Natural killer cell (primary cell): ENCODE measurements around the gene KLK6. TPM values are rescaled to one million over a fixed set of nuclear protein-coding genes. Genes with fewer than 3 reads are reported as not detected.

Experiments
- ATAC-seq, 3 donors: fragments of 150-1000 bp in 2 of 3; fragments of 200-7000 bp in 1 of 3; cut with Tn5 transposase; 1 replicate in 1 of 3; 2 replicates in 2 of 3; pipeline ENCODE4 v1.10.0; 2021; ENCODE audit warnings: mild to moderate bottlenecking in 2 of 3, moderate library complexity in 2 of 3
- DNase-seq, 2 donors: peaks; one replicate each; pipeline versions ENCODE4 v3.0.0 to v3.0.0-alpha.2; 2013 to 2021; ENCODE audit warnings: mixed read lengths in 1 of 2
- H3K27ac ChIP-seq: one replicate; pipeline ENCODE4 v1.5.1; 2013; ENCODE audit warnings: mild to moderate bottlenecking, low read length
- H3K27me3 ChIP-seq: one replicate; pipeline ENCODE4 v1.6.1; 2013; ENCODE audit warnings: low read length; ENCODE audit not compliant: control insufficient read depth, insufficient read depth
- H3K36me3 ChIP-seq: one replicate; pipeline ENCODE4 v1.6.1; 2013; ENCODE audit warnings: low read length; ENCODE audit not compliant: control insufficient read depth, insufficient read depth
- H3K4me1 ChIP-seq: one replicate; pipeline ENCODE4 v1.6.1; 2013; ENCODE audit warnings: low read length; ENCODE audit not compliant: control insufficient read depth, insufficient read depth
- H3K4me3 ChIP-seq: one replicate; pipeline ENCODE4 v1.5.1; 2013; ENCODE audit warnings: low read length
- H3K9me3 ChIP-seq: one replicate; pipeline ENCODE4 v1.6.1; 2013; ENCODE audit warnings: low read length; ENCODE audit not compliant: control insufficient read depth, insufficient read depth
- H3K27ac Mint-ChIP-seq, 2 donors: one replicate each; pipeline ENCODE4 v1.8.0; 2022; ENCODE audit warnings: mild to moderate bottlenecking in 2 of 2, mixed read lengths in 2 of 2, moderate library complexity in 1 of 2
- H3K27me3 Mint-ChIP-seq, 2 donors: one replicate each; pipeline ENCODE4 v1.8.0; 2022; ENCODE audit warnings: low read depth in 2 of 2, mixed read lengths in 2 of 2
- H3K36me3 Mint-ChIP-seq: one replicate; pipeline ENCODE4 v1.8.0; 2022; ENCODE audit warnings: mixed read lengths
- H3K4me1 Mint-ChIP-seq, 2 donors: one replicate each; pipeline ENCODE4 v1.8.0; 2022; ENCODE audit warnings: mixed read lengths in 2 of 2
- H3K4me3 Mint-ChIP-seq: one replicate; pipeline ENCODE4 v1.8.0; 2022; ENCODE audit warnings: mild to moderate bottlenecking, moderate library complexity, mixed read lengths
- H3K9me3 Mint-ChIP-seq, 2 donors: one replicate each; pipeline ENCODE4 v1.8.0; 2022; ENCODE audit warnings: mixed read lengths in 2 of 2
- WGBS: methylation state at CpG from one replicate; pipeline ENCODE4 v1.1.7; 2013; ENCODE audit warnings: missing lambda C conversion rate; ENCODE audit not compliant: insufficient coverage; 5-methylcytosine and 5-hydroxymethylcytosine counted together
- intact Hi-C: fragments of 100-400 bp; cut with micrococcal nuclease; formaldehyde crosslinking; loops from one replicate; pipeline ENCODE4 v1.14.2; 2022
- total RNA-seq, 4 donors: library from RNA; stranded (reverse); fragments of 120-200 nt in 1 of 4; gene quantifications; one replicate each; pipeline versions ENCODE4 v1.2.3 to v1.2.4, GENCODE V29; 2013 to 2022
- TF ChIP-seq, protein P1 (sequence below): fragments of 200-600 bp; IDR thresholded peaks from one replicate; pipeline ENCODE4 v1.8.0; 2022; ENCODE audit warnings: antibody characterized with exemption

Gene KLK6
- total RNA-seq, 3 donors from 2014 or later (not counting 1 experiment from before 2014, with no cell fraction given): not detected

DNA sequence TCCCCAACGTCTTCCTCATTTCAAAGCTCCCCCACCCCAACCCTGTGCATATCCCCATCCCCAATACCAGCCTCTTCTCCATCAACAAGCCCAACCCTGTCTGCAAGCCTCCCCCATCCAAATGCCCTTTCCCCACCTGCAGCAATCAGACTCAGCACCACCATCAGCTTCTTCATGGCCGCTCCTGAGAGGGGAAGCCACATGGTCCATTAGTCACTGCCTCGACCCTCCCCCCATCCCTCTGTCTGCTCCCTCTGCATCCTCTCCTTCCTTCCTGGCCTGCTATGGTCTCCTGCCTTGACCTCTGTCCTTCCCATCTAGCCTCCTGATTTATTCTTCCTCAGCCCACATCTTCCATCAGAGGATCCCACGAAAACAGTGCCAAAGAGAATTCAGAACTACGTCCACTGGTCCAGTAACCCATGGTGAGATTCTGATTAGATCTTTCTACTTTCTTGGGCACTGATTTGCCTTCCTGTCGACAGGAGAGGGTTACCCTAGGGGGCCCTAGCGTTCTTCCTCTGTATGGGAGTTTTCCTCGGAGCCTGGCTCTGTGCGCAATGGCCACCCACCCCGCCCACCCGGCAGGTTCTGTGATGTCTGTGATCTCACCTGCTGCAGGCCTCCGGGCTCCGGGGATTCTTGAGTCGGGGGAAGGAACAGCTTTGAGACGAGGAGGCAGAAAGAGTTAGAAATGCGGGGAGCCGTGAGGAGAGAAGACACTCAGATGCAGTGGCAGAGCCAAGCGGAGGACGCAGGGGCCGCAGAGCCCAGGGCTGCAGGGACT, 1.3 kb downstream of the KLK6 start:
- intact Hi-C loops: no loop called here
- Mint-ChIP-seq H3K36me3 (no peaks in the 10 kb centered on the region), H3K9me3 (no peaks in the 10 kb centered on the region), H3K27me3 (peaks cover 36 to 37% of the 10 kb centered on the region in 2 donors), H3K4me1 (no peaks in the 10 kb centered on the region), H3K27ac (no peak overlapping the region), H3K4me3 (no peak overlapping the region)
- Histone ChIP-seq H3K36me3 (no peaks in the 10 kb centered on the region), H3K9me3 (no peaks in the 10 kb centered on the region), H3K27ac (no peak overlapping the region), H3K27me3 (no peaks in the 10 kb centered on the region), H3K4me3 (no peak overlapping the region), H3K4me1 (no peaks in the 10 kb centered on the region)
- 39% methylated on average over 20 of the region's 20 CpGs for WGBS
- TF ChIP-seq, protein P1, sequence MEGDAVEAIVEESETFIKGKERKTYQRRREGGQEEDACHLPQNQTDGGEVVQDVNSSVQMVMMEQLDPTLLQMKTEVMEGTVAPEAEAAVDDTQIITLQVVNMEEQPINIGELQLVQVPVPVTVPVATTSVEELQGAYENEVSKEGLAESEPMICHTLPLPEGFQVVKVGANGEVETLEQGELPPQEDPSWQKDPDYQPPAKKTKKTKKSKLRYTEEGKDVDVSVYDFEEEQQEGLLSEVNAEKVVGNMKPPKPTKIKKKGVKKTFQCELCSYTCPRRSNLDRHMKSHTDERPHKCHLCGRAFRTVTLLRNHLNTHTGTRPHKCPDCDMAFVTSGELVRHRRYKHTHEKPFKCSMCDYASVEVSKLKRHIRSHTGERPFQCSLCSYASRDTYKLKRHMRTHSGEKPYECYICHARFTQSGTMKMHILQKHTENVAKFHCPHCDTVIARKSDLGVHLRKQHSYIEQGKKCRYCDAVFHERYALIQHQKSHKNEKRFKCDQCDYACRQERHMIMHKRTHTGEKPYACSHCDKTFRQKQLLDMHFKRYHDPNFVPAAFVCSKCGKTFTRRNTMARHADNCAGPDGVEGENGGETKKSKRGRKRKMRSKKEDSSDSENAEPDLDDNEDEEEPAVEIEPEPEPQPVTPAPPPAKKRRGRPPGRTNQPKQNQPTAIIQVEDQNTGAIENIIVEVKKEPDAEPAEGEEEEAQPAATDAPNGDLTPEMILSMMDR: no peak
- no peak for DNase-seq
- no peak for ATAC-seq

DNA sequence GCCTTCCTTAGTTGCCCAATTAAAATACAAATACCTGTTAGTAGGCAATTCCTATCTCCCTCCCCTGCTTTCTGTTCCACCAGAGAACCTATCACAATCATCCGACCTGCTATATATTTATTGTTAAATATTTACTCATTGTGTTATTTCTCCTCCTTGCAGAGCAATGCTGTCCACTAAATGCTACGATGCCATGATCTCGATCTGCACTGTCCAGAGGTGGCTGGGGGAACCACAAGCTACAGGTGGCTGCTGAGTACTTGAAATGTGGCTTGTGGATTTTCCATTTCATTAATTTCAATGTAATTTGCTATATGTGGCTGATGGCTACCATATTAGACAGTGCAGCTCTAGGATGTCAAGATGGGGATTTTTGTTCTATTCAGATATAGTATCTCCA, 5.1 kb downstream of the KLK6 start:
- Mint-ChIP-seq H3K4me3 (no peak overlapping the region), H3K36me3 (no peaks in the 10 kb centered on the region), H3K4me1 (no peaks in the 10 kb centered on the region), H3K9me3 (peaks cover 7 to 8% of the 10 kb centered on the region in 2 donors), H3K27me3 (peaks cover 17 to 21% of the 10 kb centered on the region in 2 donors), H3K27ac (no peak overlapping the region)
- Histone ChIP-seq H3K36me3 (no peaks in the 10 kb centered on the region), H3K27me3 (no peaks in the 10 kb centered on the region), H3K4me1 (no peaks in the 10 kb centered on the region), H3K4me3 (no peak overlapping the region), H3K9me3 (no peaks in the 10 kb centered on the region), H3K27ac (no peak overlapping the region)
- 95% methylated on average over 2 of the region's 3 CpGs for WGBS
- DNase-seq: no peak
- intact Hi-C loops: no loop called here
- ATAC-seq: no peak
- TF ChIP-seq, protein P1: no peak

DNA sequence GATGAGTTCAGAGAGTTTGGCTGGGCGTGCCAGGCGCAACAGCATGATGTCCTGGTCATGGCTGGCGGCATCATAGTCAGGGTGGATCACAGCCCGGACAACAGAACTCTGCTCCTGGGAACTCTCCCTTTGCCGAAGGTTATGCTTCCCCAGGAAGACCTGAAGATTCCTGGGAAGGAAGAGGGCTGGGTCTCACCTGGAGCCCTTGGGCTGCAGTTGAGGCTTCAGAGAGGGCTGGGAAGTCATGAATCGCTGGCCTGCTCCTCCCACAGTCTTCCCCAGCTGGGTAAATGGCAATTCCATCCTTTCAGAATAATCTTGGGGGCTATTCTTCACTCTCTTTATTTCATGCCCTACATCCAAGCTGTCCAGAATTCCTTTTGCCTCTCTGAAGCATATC, 6.0 kb downstream of the KLK6 start:
- H3K36me3 Mint-ChIP-seq: no peaks in the 10 kb centered on the region
- peaks cover 7 to 8% of the 10 kb centered on the region in 2 donors for H3K9me3 Mint-ChIP-seq
- Histone ChIP-seq H3K36me3 (no peaks in the 10 kb centered on the region), H3K27me3 (no peaks in the 10 kb centered on the region), H3K4me1 (no peaks in the 10 kb centered on the region), H3K27ac (no peak overlapping the region), H3K9me3 (no peaks in the 10 kb centered on the region), H3K4me3 (no peak overlapping the region)
- no peak overlapping the region for H3K27ac Mint-ChIP-seq
- TF ChIP-seq, protein P1: no peak
- WGBS: 86% methylated on average over 6 of the region's 6 CpGs
- H3K4me3 Mint-ChIP-seq: no peak overlapping the region
- H3K27me3 Mint-ChIP-seq: peaks cover 17 to 25% of the 10 kb centered on the region in 2 donors
- DNase-seq (no peak), ATAC-seq (no peak)
- no peaks in the 10 kb centered on the region for H3K4me1 Mint-ChIP-seq
- intact Hi-C loops: no loop called here

DNA sequence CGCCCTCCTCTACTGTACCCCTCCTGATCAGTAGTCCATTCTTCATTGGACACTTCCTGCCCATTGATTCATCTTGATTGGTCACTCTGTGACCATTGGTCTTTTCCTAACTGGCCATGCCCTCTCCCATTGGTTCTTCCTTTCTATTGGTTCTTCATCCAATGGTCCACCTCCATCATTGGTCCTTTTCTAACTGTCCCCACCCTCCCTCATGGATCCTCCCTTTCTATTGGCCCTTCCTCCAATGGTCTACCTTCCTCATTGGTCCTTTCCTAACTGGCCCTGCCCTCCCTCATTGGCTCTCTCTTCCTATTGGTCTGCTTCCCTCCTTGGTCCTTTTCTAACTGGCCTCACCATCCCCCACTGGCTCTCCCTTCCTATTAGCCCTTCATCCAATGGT, 7.1 kb downstream of the KLK6 start:
- no peak for ATAC-seq
- H3K4me1 ChIP-seq: no peaks in the 10 kb centered on the region
- no peak overlapping the region for H3K27ac ChIP-seq
- Mint-ChIP-seq H3K9me3 (peaks cover 7 to 8% of the 10 kb centered on the region in 2 donors), H3K27me3 (peaks cover 17 to 28% of the 10 kb centered on the region in 2 donors), H3K4me1 (no peaks in the 10 kb centered on the region), H3K27ac (no peak overlapping the region), H3K4me3 (no peak overlapping the region), H3K36me3 (no peaks in the 10 kb centered on the region)
- 91% methylated on average over 1 of the region's 1 CpG for WGBS
- no peaks in the 10 kb centered on the region for H3K27me3 ChIP-seq
- H3K9me3 ChIP-seq: no peaks in the 10 kb centered on the region
- TF ChIP-seq, protein P1: no peak
- H3K4me3 ChIP-seq: no peak overlapping the region
- no peak for DNase-seq
- intact Hi-C loops: no loop called here
- no peaks in the 10 kb centered on the region for H3K36me3 ChIP-seq
